Heart left ventricle (tissue), 16 donors: ENCODE results near the gene OTUD1. TPM values are rescaled to one million over a fixed set of nuclear protein-coding genes. Genes with fewer than 3 reads are reported as not detected.

ENCODE experiments used
- ATAC-seq, 4 donors: fragments of 200-7000 bp; cut with Tn5 transposase; one replicate each; pipeline ENCODE4 v1.9.1; 2020 to 2022; ENCODE audit warnings: moderate library complexity in 4 of 4, mild to moderate bottlenecking in 3 of 4, moderate number of reproducible peaks in 1 of 4
- DNase-seq, 5 donors: peaks; one replicate each; pipeline ENCODE4 v3.0.0-alpha.2; 2020
- H3K27ac ChIP-seq, 12 donors: fragments of 200-600 bp; sonication (generic) in 4 of 12; one replicate each; pipeline versions ENCODE4 v1.5.0 to v1.8.0; 2016 to 2022; ENCODE audit warnings: mild to moderate bottlenecking in 2 of 12
- H3K27me3 ChIP-seq, 9 donors: fragments of 200-600 bp; sonication (generic) in 2 of 9; one replicate each; pipeline versions ENCODE4 v1.5.1 to v1.8.0; 2016 to 2022; ENCODE audit warnings: mild to moderate bottlenecking in 3 of 9
- H3K36me3 ChIP-seq, 9 donors: fragments of 200-600 bp; sonication (generic) in 2 of 9; one replicate each; pipeline versions ENCODE4 v1.5.0 to v1.8.0; 2018 to 2022; ENCODE audit warnings: mild to moderate bottlenecking in 2 of 9
- H3K4me1 ChIP-seq, 12 donors: fragments of 200-600 bp; sonication (generic) in 4 of 12; one replicate each; pipeline versions ENCODE4 v1.5.0 to v1.8.0; 2016 to 2022; ENCODE audit warnings: mild to moderate bottlenecking in 3 of 12
- H3K4me3 ChIP-seq, 12 donors: fragments of 200-600 bp; sonication (generic) in 4 of 12; one replicate each; pipeline versions ENCODE4 v1.5.0 to v1.8.0; 2017 to 2022; ENCODE audit warnings: mild to moderate bottlenecking in 9 of 12, moderate library complexity in 4 of 12
- H3K9me3 ChIP-seq, 12 donors: fragments of 200-600 bp; sonication (generic) in 4 of 12; one replicate each; pipeline versions ENCODE4 v1.5.0 to v1.8.0; 2016 to 2022; ENCODE audit warnings: mild to moderate bottlenecking in 1 of 12
- POLR2A ChIP-seq, 2 donors: fragments of 450-650 bp; IDR thresholded peaks; one replicate each; pipeline ENCODE4 v1.6.1; 2017; ENCODE audit warnings: antibody characterized with exemption in 2 of 2, mild to moderate bottlenecking in 2 of 2, moderate library complexity in 2 of 2
- WGBS, 4 donors: extraction: QIAGEN DNeasy Blood & Tissue Kit in 2 of 4; methylation state at CpG; one replicate each; pipeline versions ENCODE4 v1.1.5 to v1.1.7; 2013 to 2018; 5-methylcytosine and 5-hydroxymethylcytosine counted together
- intact Hi-C, 10 donors: fragments of 100-400 bp; cut with DNase I; formaldehyde crosslinking; loops; one replicate each; pipeline versions ENCODE4 v1.11.1 to v1.14.2; 2022
- polyA plus RNA-seq, 2 donors: library from polyadenylated mRNA; stranded (reverse); fragments of 200-250 nt; gene quantifications; one replicate each; pipeline ENCODE4 v1.2.3, GENCODE V29; 2013
- total RNA-seq, 9 donors: library from RNA; depleted of rRNA in 2 of 9; stranded (reverse); fragments of >200 nt in 2 of 9; fragmentation: NEBNext Ultra II Directional in 3 of 9; extraction: Animal tissue kit (Norgen Biotek cat#: 25700) in 3 of 9; gene quantifications; one replicate each; pipeline versions ENCODE4 v1.1.0 to v1.2.4, GENCODE V29; 2016 to 2023
- TF ChIP-seq, protein P1 (sequence below), 12 donors: fragments of 200-600 bp; sonication (generic) in 4 of 12; IDR thresholded peaks; one replicate each; pipeline versions ENCODE4 v1.5.0 to v1.8.0; 2018 to 2022; ENCODE audit warnings: antibody characterized with exemption in 12 of 12, mild to moderate bottlenecking in 5 of 12
- donor health status: ischemic (EF 13 %, LVEDD 7.1; RV severe dilation, severe dysfunction).
- donor health status: healthy with polysubstance abuse.
- donor health status: DM: no; HTN: yes; CAD: no.
- donor health status: DM: no; HTN: no; CAD: no.
- donor health status: ischemic (EF 25% LVEDD 6.9; RV normal size, moderate dysfunction).
- donor health status: ischemic (EF 25% LVEDD 5.7; RV mildly dilated, moderate dysfunction).
- donor health status: healthy.
- donor health status: DM: yes; HTN: yes; CAD: no.
- donor health status: ischemic (EF 35%, LVEDD 5.7; RV mildly dilated, moderate dysfunction).
- donor health status: nonischemic (EF 11% LVEDD 7.7; RV severe dilation, severe dysfunction).
- donor health status: DM: yes; HTN: yes; CAD: no.
- donor health status: PGD.
- donor health status: ischemic (EF 29% LVEDD 5.4; RV normal size, mild dysfunction).
- donor health status: nonischemic (EF 23%, LVEDD 6.1; RV moderate dilation, normal function).

OTUD1 gene
- total and polyA plus RNA-seq, 11 donors, result 8.7 to 60.9 (median 19.7) TPM

DNA sequence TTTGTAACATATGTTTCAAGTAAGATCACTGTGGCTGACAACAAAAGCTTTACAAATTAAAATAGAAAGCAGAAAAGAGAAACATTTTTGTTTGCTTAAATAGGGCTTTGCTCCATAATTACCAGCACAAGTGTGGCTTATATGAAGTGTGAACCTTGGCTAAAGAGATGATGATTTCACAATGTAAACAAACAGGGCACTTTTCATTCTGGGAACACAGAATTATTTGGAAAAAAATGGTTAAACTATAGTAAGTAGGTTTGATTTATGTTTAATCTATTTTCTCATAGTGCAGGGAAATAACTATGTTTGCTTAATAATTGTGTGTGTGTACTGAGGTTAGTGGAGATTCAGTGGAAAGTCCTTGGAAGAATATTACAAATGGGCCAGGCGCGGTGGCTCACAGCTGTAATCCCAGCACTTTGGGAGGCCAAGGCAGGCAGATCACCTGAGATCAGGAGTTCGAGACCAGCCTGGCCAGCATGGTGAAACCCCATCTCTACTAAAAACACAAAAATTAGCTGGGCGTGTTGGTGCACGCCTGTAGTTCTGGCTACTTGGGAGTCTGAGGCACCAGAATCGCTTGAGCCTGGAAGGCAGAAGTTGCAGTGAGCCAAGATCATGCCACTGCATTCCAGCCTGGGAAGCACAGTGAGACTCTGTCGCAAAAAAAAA is 19.1 kb upstream of the OTUD1 start:
- no peak overlapping the region for H3K4me3 ChIP-seq
- DNase-seq (no peak), ATAC-seq (no peak)
- no peaks in the 10 kb centered on the region for H3K36me3 ChIP-seq
- intact Hi-C loops, result loop anchor here in 1 of 10 donors (5.0 kb wide), 1 partner anchor 48 kb away; no protein-coding TSS in a partner anchor
- WGBS, 4 donors, result 78 to 97% (median 90%) methylated on average over 7 of the region's 7 CpGs
- no peaks in the 10 kb centered on the region for H3K4me1 ChIP-seq
- H3K9me3 ChIP-seq, result no peaks in the 10 kb centered on the region
- H3K27me3 ChIP-seq, result no peaks in the 10 kb centered on the region
- H3K27ac ChIP-seq, result no peak overlapping the region
- TF ChIP-seq, protein P1, sequence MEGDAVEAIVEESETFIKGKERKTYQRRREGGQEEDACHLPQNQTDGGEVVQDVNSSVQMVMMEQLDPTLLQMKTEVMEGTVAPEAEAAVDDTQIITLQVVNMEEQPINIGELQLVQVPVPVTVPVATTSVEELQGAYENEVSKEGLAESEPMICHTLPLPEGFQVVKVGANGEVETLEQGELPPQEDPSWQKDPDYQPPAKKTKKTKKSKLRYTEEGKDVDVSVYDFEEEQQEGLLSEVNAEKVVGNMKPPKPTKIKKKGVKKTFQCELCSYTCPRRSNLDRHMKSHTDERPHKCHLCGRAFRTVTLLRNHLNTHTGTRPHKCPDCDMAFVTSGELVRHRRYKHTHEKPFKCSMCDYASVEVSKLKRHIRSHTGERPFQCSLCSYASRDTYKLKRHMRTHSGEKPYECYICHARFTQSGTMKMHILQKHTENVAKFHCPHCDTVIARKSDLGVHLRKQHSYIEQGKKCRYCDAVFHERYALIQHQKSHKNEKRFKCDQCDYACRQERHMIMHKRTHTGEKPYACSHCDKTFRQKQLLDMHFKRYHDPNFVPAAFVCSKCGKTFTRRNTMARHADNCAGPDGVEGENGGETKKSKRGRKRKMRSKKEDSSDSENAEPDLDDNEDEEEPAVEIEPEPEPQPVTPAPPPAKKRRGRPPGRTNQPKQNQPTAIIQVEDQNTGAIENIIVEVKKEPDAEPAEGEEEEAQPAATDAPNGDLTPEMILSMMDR (IDR thresholded peaks at IDR 0.05), result no peak
- TF ChIP-seq POLR2A (IDR thresholded peaks at IDR 0.05), result no peak

DNA sequence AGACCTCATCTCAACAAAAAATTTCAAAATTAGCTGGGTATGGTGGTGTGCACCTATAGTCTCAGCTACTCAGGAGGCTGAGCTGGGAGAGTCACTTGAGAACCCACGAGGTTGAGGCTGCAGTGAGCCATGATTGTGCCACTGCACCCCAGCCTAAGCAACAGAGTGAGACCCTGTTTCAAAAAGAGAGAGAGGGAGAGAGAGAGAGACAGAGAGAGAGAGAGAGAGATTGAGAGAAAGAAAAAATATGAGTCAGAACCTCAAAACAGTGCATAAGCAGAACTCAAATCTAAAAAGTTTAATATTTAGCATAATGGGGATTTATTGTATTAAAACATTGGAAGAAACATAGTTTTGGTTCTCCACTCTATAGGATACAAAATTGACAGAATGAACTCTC is 17.5 kb upstream of the OTUD1 start:
- H3K36me3 ChIP-seq, result no peaks in the 10 kb centered on the region
- ATAC-seq (no peak), DNase-seq (no peak)
- TF ChIP-seq, protein P1 (IDR thresholded peaks at IDR 0.05), result no peak
- no peak for TF ChIP-seq POLR2A (IDR thresholded peaks at IDR 0.05)
- H3K4me1 ChIP-seq, result no peaks in the 10 kb centered on the region
- no peaks in the 10 kb centered on the region for H3K27me3 ChIP-seq
- H3K9me3 ChIP-seq, result no peaks in the 10 kb centered on the region
- WGBS, 4 donors, result 76 to 83% (median 77%) methylated on average over 1 of the region's 1 CpG
- intact Hi-C loops, result no loop called here
- no peak overlapping the region for H3K27ac ChIP-seq
- H3K4me3 ChIP-seq, result no peak overlapping the region

DNA sequence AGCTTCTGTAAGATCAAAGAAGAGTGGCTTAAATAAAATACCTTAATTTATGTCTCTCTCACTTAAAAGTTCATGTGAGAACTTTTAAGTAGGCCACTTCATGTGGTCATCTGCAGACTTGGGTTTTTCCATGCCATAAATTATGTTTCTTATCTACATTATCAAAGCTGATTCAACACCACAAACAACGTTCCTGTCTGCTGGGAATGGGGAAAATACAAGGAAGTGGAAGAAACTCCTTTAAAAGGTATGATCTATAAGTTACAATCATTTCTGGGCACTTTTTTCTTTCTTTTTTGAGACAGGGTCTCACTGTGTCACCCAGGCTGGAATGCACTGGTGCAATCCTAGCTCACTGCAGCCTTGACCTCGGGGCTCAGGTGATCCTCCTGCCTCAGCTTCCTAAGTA is 16.9 kb upstream of the OTUD1 start:
- Histone ChIP-seq H3K27me3 (no peaks in the 10 kb centered on the region), H3K4me3 (no peak overlapping the region), H3K27ac (no peak overlapping the region), H3K36me3 (no peaks in the 10 kb centered on the region), H3K4me1 (no peaks in the 10 kb centered on the region), H3K9me3 (no peaks in the 10 kb centered on the region)
- ATAC-seq (no peak), DNase-seq (no peak)
- whole genome bisulfite sequencing, 4 donors, result 57 to 70% (median 63%) methylated on average over 2 of the region's 2 CpGs
- intact Hi-C loops, result no loop called here
- TF ChIP-seq, protein P1 (IDR thresholded peaks at IDR 0.05), result no peak
- TF ChIP-seq POLR2A (IDR thresholded peaks at IDR 0.05), result no peak

DNA sequence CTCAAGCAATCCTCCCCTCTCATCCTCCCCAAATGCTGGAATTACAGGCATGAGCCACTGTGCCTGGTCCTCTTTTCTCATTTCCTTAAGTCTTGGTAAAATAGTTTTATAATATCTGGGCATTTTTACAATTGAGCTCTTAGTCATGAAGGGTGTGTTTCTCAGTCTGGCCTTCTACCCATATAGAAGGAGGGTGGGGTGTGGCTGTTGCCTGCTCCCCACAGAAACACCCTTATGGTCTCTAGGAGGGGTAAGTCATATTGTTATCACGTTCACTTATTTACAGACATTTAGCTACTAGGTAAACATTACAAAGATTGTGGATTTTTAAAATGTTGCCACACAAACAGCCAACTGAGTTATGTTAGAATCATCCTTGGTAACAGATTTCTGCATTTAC is 6.7 kb upstream of the OTUD1 start:
- ATAC-seq (peak in 1 of 4 donors; percentile 45), DNase-seq (no peak)
- no peaks in the 10 kb centered on the region for H3K9me3 ChIP-seq
- H3K4me1 ChIP-seq, result peaks cover 0 to 21% (median 0%) of the 10 kb centered on the region in 12 donors
- H3K4me3 ChIP-seq, result no peak overlapping the region
- H3K36me3 ChIP-seq, result no peaks in the 10 kb centered on the region
- TF ChIP-seq, protein P1 (IDR thresholded peaks at IDR 0.05), result no peak
- TF ChIP-seq POLR2A (IDR thresholded peaks at IDR 0.05), result no peak
- H3K27me3 ChIP-seq, result no peaks in the 10 kb centered on the region
- peak overlapping the region in 1 of 12 donors; percentile 73 for H3K27ac ChIP-seq
- intact Hi-C loops, result loop anchor here in 4 of 10 donors (2.0 to 10.0 kb wide), 2 partner anchors 79 to 87 kb away; partner anchors contain the start of gene C10orf67 (in 3 of the 4)
- WGBS, 4 donors, result 64 to 85% (median 71%) methylated on average over 1 of the region's 1 CpG
